HG03342 (cell line): ENCODE measurements around the gene CD59.
A peak's percentile ranks its signal among the peaks of the same experiment; 100 is the strongest.
"Not testable (repeated sequence)": the region's sequence is repeated elsewhere in the genome, so short reads cannot be mapped to it uniquely, and the experiment has no call there.

Source experiments
- ATAC-seq: cut with Tn5 transposase; IDR thresholded peaks from one replicate; pipeline ENCODE4 v1.9.1; 2021; ENCODE audit warnings: mild to moderate bottlenecking, moderate library complexity; ENCODE audit not compliant: unreplicated experiment

Gene CD59

DNA sequence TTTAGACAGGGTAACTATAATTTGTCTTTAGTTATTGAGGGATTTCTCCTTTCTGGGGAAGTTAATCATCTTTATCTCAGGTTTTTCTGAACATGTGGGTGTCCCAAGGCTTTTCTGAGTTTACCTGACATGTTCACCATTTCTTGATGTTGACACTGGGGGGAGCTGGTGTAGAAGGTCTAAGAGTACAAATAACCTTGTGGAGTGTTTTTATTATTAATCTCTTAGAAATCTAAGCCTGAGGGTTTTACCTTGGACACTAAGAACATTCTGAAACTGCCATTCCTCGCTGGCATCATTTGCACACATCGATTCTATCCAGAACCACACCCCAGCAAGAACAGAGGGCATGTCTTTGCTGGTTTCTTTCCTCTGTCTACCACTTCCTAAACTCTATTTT, 20.0 kb downstream of the CD59 start:
- ATAC-seq, result no peak

DNA sequence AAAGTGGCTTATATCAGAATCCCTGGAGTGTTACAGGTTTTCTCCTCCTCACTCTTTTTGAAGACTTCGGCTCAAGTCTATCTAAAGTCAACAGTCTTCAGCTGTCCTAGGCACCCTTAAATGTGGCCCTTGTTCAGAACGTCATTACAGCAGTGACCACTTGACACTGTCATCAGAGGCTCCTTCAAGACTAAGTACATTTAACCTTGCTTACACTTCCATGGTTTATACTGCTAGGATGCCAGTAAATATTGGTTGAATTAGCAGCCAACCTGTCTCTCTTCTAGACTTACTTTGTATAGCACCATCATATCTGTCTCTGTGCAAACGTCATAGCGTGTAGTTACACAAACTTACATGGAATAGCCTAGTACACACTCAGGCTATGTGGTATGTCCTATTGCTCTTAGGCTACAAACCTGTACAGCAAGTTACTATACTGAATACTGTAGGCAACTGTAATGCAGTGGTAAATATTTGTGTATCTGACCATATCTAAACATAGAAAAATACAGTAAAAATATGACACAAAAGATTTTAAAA, 22.3 kb downstream of the CD59 start:
- no peak for ATAC-seq

DNA sequence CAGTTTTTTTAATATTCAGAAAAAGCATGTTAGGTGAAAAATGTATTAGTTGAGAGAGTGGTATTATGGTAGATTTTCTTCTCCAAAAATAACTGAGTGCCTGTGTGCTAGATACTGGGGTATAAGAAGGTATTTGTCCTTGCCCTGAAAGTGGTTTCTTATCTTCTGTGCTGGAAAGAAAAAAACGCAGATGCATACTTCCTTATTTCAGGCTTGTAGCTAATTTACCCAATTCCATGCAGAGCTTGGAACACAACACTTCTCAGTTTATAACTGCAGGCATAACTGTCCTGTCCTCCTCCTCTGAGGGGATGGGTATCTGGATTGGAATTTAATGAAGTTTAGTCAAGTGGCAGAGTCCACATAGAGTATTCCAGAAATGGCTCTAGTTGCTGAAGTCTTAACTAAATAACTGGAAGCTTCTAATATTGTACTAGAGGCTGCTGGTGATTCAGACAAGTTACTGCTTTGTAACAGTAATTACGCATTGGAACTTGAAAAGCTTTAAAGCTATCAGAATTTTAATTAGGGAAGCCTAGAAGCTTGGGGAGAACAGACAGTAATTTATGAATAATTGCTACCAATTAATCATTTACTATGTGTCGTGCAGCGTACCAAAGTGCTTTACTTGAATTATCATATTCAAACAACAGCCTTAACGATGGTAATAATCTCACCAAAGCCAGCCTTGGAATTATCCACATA, 22.9 kb downstream of the CD59 start:
- no peak for ATAC-seq

DNA sequence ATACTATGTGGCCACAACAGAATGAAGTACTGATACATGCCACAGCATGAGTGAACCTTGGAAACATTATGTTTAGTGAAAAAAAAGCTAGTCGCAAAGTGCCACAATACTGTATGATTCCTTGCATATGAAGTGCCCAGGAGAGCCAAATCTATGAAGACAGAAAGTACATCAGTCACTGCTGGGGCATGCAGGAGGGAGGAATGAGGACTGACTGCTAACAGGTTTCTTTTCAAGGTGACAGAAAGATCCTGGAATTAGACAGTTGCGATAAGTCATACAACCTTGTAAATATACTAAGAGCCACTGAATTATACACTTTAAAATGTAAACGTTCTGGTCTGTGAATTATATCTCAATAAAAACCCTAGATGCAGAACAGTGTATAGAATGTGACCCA, 23.8 kb downstream of the CD59 start:
- ATAC-seq, result no peak

DNA sequence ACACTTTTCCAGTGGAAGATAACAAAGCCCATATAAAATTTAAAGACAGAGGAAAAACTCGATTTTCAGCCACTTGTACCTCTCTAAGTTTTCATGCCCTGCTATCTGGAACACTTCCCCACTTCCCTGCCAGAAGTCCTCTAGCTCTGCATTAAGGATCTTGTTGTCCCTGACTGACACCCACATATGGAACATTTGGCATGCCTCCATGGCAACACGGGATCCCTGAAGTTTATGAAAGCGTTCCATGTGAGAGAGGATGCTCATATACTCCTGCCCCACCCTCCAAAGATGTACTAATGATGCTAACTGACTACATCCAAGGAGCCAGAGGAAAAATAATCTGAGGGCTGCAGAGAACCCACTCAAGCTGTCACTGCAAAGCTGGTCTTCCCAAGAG, 26.8 kb downstream of the CD59 start:
- no peak for ATAC-seq

DNA sequence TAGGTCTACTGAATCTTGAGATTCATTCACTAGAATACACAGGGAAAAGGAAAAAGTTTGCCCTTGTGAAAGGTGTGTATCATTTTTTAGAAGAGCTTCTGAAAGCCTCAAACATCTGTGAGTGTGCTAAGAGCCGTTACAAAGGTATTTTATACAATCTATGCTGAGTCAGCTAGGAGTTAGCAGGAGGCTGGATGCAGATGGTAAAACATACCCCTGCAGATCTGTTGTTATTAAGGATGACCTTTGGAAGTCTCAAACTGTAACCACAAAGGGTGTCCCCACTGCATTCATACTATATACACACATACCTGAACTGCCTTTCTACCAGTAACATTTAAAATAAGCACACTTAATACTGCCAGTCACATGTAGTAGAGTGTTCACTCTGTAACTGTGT, 27.2 kb downstream of the CD59 start:
- ATAC-seq, result no peak

DNA sequence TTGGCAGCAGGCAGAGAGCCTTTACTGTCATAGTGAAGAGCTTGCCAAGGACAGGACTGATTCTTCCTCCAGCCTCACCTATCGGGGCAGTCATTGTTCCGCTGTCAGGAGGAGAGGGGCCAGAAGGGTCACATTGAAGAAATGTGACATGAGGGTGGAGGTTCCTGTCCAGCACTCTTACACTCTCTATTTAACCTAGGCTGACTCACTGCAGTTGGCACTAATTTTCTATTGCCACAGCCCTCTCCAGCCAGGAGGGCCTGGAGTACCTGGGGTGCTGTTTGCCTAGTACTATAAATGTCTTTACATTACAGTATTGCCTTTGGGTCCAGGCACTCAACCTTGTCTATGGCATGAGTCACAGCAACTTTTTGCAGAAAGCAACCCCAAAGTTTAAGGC, 28.4 kb downstream of the CD59 start:
- not testable (repeated sequence) for ATAC-seq

DNA sequence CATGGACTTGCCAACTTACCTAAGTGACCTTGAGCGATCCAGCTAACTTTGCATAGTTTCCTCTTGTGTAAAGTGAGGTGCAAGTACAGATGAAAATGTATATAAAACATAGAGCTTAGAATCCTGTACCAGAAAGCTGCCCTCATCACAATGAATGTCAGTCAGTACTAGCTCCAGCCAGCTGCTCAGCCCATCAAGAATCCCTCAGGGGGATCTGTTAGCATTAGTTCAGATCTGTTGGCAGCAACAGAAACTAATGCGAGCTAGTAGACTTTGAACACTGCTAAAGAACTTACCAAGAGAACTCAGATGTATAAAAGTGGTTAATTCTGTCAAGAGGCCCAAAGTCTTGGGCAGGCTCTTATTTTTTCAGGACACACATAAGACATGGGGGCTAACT, 29.3 kb downstream of the CD59 start:
- no peak for ATAC-seq

DNA sequence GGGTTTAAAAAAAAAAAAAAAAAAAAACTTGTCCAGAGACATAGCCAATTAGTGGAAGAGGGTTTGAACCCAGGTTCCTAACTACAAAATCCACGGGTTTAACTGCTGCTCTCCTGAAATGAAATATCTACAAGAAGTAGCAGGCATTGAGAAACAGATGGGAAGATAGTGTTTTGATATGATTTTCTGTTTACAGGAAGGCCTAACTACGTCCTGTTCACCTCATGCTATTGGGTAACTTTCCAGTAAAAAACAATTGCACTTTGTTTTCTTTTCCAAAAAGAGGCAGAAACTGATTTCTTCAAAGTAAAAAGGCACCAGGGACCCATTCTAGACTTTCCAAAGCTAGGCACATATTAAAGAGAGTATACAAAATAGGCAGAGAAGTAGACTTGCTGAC, 29.7 kb downstream of the CD59 start:
- ATAC-seq, result no peak

DNA sequence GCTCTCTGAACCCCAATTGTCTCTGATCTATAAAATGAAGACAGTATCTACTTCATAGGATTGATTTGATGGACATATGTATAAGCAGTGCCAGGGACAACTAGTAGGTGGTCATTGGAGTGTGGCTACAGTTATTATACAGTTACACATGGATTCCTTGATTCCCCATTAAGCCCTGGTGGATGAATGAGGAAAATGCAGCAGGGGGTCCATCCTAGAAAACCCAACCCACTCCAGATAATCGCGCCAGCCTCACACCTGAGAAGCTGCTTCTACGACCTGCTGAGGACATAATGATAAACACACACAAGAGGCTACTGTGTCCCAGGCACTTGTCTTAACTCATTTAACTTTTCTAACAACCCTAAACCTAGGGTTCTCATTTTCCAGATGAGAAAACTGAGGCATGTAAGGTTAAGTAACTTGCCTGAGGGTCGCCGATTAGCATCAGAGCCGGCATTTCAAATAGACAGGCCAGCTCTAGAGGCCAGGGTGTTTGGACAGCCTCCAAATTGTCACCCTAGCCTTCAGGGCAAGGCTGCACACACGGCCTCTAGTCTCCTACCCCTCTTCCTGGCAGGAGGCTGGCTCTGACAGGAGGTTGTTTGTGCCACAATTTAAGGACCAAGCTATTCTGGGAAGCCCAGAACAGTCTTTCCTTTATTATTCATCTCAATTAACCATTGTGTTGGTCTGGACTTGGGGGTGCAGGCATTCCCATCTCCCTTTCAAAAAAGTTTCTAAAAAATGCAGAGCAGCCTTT, 31.8 kb downstream of the CD59 start:
- no peak for ATAC-seq

DNA sequence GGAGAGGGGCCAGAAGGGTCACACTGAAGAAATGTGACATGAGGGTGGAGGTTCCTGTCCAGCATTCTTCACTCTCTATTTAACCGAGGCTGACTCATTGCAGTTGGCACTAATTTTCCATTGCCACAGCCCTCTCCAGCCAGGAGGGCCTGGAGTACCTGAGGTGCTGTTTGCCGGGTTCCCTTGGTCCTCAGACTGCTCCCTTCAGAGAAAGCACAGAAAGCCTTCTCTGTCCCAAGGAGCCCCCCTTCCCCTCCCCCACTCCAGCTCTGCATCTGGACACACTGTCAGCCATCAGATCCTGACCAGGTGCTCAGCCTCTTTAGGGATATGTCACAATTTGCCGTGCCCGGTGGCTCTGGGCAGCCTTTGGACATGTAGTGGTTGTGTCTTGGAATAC, 32.4 kb downstream of the CD59 start:
- no peak for ATAC-seq

DNA sequence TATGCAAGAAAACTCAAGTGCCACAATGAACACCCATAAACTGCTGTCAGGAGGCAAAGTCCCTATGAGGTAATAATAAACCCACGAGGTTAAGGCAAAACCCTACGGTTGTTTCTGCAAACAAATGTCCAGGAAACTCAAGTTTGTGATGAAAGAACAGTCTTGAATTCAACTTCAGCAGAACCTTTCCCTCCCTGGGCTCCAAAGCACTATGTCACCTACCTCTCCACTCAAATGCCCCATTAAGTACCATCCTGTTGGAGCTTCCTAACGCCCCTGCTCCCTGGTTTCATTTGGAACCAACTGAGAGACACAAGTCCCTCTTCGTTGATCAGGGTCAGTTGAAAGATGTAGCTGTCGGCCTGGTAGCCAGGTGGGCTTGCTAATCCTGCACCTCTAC, 33.0 kb downstream of the CD59 start:
- no peak for ATAC-seq

DNA sequence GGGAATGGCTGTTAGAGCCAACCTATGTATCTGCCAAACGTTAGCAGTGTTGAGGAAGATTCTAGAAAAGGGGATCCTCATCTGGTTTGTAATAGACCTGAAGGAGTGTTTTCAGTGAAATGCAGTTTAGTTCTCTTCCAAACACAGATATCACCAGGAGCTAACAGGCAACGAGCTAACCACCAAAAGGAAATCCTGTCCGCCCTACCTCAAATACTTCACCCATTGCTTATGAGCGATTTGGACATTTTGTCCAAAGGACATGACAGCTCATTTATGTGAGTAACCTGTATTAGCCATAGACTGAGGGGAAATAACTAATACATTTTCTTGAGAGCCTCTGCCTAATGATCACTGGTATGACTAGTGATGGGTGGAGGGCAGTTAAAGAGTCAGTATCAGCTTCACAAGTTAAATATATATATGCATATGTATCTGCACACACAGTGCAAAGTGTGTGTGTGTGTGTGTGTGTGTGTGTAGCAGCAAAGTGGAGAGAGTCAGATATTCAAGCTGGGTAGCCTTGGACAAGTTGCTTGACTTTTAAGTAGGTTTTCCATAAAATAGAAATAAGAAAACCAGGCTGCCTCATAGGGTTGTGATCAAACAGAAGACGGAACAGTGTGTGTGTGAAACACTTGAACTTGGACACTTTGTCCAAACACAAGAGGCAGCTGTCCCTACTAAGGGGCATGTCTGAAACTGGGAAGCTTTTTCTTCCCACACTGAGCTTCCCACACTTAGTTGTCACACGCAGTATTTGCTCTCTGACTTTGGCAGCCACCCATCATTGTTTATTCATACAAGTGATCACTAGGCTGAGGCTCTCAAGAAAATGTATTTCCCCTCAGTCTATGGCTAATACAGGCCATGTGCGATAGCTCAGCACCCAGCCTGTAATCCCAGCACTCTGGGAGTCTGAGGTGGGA, 34.7 kb downstream of the CD59 start:
- ATAC-seq, result no peak

DNA sequence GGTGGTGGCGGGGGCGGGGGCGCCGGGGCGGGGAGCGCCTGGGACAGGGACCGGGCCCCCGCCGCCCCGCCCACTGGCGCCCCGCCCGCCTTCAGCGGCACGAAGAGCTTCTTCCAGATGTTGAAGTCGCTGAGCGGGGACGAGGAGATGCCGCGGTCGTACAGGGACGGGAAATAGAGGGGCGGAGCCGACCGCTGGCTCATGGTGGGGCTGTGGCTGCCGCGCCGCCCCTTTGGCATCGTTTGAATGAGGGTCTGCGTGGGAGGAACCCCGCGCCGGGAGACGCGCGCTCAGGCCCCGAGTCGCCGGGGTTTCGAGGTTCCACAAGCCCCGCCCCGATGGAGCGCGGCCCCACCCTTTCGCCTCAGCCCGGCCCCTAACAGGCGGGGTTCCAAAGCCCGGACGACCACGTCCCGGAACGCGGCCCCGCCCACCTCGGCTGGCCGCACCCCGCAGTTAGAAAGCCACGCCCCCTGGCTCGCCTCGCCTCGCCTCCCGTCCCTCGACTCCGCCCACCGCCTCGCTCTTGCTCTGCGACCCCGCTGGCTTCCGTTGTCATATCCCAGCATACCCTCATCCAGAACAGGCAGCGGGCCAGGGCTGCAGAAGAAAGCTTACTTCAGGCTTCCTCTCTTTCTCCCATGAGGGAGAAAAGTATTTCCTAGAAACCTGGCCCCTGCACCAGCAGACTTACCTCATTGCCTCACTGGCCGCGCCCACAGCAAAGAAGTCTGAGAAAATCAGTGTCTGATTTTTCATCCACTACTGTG, 35.5 kb downstream of the CD59 start, which contains the start of gene C11orf91:
C11orf91 (minus strand) TSS at position 325 of the 770 bp plus-strand sequence; CDS start at position 239, 86 bp downstream.
- peak; percentile 90 for ATAC-seq

DNA sequence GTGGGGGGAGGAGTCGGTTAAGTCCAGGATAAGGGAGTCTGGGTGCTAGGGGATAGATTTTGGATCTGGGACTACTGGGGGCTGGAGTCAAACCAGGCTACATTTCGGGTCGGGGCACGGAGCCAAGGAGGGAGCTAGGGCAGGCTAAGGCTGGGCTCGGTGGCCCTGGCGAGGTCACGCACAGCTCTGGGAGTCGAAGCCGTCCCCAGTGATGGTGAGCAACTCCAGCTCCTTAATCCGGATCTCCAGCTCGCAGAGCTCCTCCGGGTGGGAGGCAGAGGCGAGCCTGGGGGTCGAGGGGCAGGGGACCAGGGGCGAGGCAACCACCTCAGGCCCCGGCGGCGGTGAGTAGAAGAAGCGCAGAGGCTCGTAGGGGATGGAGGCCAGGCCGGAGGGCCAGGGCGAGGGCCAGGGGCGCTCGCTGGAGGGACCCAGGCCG, 36.1 kb downstream of the CD59 start:
- ATAC-seq, result no peak

DNA sequence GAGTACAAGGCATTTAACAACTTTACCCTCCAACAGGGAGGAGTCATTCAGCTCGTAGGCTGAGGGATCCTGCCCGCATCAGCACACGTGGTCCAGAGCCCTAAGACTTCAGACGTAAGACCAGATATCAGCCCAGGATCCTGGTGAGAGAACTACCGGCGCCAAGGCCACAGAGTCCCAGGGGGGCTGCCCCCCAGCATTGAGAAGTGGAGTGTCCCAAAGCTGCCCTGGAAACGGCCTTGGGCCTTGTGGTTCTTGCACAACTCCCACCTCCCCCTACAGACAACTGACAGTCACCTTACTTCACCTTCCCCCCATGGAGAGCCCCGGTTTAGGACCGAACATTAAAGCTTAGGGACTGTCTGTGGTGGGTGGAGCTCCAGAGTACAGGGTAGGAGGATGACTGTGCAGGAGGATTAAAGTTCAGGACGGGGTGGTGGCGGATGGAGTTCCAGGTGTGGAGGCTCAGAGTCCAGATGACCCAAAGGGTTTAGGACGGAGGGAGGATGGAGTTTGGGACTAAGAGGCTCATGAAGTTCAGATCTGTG, 36.6 kb downstream of the CD59 start:
- no peak for ATAC-seq

DNA sequence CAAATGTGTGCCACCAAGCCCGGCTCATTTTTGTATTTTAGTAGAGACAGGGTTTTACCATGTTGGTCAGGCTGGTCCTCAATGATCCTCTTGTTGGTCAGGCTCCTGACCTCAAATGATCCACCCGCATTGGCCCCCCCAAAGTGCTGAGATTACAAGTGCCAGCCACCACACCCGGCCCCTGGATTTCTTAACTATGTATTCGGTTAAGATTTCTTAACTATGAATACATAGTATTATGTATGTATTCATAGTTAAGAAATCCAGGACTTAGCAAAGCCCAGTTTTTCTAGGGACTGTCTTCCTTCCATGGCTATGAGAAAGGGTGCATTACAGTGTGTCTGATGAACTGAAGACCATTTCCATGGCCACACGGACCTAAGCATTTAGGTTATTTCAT, 37.3 kb downstream of the CD59 start:
- no peak for ATAC-seq

DNA sequence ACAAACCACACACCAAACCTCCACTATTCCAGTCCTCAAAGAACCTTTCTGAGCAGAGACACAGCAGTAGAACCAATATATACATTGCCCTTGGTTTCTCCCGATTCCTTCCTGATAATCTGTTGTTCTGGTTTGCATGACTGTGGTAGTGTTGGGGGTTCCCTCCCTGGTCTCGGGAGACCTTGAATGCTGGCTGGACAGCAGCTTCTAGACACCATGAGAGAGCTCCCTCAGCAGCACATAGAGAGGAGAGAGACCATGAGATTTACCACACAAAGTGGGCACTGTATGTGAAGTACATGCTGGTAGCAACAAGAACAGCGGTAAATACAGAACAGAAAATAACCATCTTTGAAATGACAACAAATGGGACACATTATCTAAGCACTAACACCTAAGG, 38.2 kb downstream of the CD59 start:
- ATAC-seq, result no peak

DNA sequence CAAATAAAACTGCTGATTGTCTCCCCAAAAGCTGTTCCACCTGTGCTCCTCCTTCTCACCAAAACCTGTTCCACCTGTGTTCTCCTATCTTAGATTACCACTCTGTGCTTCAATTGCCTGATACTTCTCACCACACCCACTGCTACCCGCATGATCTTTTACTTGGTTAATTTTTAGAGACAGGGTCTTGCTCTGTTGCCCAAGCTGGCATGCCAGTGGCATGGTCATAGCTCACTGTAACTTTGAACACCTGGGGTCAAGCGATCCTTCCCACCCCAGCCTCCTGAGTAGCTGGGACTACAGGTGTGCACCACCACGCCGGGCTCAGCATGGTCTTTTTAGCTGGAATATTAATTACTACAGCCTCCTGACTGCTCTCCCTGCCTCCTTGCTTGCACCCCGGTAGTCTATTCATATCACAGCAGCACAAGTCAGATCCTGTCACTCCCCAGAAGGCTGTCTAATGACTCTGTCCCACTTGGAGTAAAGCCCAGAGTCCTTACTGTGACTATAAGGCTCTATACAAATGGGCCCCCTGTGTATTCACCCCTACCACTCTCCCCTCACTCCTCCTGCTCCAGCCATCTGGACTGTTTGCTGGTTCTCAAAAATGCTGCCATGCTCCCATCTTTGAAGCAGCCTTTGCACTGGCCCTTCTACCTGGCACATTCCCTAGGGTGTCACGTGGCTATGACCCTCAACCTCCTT, 39.1 kb downstream of the CD59 start:
- no peak for ATAC-seq
